NCI-H1417 treated with DMSO at 0.1 percent for 48 hours (cell line): ENCODE results near the gene FGF18.
"Not testable (repeated sequence)": the region's sequence is repeated elsewhere in the genome, so short reads cannot be mapped to it uniquely, and the experiment has no call there.

Source experiments
- DNase-seq: peaks from one replicate; lab custom pipeline; 2025; lab: John Stamatoyannopoulos, UW

Gene FGF18

GRCh38 chr5:171400169-171400568 lies 19.3 kb upstream of the FGF18 start:
- no peak for DNase-seq

GRCh38 chr5:171401167-171401947 lies 18.1 kb upstream of the FGF18 start:
- DNase-seq: no peak

DNA sequence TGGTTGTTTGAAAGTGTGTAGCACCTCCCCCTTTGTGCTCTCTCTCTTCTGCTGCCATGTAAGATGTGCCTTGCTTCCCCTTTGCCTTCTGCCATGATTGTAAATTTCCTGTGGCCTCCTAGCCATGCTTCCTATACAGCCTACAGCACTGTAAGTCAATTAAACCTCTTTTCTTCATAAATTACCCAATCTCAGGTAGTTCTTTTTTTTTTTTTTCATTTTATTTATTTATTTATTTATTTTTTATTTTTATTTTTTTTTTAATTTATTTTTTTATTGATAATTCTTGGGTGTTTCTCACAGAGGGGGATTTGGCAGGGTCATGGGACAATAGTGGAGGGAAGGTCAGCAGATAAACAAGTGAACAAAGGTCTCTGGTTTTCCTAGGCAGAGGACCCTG lies 16.7 kb upstream of the FGF18 start:
- not testable (repeated sequence) for DNase-seq

GRCh38 chr5:171405615-171406014 lies 13.8 kb upstream of the FGF18 start:
- DNase-seq: no peak

- no peak for DNase-seq
These were observed 12.2 kb upstream of the FGF18 start for GRCh38 chr5:171407234-171407633.

DNA sequence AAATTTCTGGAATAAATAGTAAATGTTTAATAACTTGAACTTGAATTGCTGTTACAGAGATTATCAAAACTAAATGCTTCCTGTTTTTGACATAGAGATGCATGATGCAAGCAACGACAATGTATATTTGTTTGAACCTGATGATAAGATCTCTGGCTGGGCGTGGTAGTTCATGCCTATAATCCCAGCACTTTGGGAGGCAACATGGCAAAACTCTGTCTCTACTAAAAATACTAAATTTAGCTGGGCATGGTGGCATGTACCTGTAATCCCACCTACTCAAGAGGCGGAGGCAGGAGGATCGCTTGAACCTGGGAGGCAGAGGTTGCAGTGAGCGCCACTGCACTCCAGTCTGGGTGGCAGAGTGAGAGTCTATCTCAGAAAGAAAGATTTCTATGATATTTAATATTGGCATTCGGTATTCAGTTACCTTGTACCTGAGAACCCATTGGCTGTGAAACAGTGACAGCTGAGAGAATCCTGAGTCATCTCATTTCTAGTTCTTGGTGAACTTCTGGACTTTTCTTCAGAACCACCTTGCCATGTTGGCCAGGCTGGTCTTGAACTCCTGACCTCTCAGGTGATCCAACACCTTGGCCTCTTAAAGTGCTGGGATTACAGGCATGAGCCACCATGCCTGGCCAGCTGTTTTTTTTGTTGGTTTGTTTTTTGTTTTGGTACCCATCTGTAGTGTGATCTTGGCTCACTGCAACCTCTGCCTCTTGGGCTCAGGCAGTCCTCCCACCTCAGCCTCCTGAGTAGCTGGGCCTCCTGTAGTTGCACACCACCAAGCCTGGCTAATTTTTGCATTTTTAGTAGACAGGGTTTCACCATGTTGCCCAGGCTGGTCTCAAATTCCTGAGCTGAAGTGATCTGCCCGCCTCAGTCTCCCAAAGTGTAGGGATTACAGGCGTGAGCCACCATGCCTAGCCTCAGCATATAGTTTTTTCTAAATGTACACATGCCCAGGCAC lies 10.0 kb upstream of the FGF18 start:
- DNase-seq: no peak

DNA sequence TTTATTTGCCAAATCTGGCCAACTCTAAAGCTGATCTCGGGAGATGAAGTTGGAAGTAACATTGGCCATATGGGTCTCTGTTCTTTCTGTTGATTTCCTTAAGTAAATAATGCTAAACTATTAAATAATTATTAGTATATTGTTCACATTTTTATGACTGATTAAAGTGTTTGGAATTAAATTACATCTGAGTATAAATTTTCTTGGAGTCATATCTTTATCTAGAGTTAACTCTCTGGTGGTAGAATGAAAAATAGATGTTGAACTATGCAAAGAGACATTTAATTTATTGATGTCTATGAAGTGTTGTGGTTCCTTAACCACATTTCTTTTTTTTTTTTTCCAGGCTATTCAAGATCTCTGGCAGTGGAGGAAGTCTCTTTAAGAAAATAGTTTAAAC lies 9.3 kb upstream of the FGF18 start:
- no peak for DNase-seq

DNA sequence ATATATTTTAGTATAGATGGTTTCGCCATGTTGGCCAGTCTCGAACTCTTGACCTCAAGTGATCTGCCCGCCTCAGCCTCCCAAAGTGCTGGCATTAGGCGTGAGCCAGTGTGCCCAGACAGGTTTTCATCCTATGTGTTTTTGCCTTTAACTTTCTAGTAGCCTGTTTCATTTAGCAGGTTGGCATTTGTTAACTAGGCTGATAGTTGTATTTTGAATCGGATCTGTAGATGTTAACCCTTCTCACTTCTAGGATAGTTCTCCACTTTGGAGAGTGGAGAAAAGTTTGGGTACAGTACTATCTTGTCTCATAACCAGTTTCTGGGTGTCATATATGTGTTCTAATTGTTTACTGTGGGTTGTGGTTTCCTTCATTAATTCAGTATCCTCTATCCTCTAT lies 7.3 kb upstream of the FGF18 start:
- no peak for DNase-seq

DNA sequence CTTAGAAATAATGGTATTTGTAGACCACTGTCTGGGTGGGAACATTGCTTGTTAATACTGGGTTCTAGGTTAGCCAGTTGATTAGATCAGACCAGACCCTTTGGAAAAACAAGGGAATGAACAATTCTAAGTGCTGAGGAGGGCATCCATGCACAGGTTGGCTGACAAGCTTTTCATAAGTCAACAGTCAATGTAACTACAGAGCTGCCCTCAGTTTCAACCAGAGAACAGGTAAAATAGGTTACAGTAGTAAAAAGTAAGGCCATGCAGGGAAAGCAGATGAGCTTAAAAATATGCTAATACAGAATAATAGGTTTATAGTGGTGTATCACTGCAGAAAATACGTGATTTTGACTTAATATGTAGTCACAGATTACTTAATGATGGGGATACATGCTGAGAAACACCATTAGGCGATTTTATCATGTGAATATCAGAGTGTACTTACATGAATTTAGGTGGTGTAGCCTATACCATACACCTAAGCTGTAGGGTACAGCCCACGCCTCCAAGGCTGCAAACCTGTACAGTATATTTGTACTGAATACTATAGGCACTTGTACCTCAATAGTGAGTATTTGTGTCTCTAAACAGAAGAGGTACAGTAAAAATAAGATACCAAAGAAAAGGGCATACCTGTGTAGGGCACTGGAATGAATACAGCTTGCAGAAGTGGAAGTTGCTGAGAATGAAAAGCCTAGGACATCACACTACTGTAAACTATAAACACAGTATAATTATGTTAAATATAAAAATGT lies 6.1 kb upstream of the FGF18 start:
- no peak for DNase-seq

DNA sequence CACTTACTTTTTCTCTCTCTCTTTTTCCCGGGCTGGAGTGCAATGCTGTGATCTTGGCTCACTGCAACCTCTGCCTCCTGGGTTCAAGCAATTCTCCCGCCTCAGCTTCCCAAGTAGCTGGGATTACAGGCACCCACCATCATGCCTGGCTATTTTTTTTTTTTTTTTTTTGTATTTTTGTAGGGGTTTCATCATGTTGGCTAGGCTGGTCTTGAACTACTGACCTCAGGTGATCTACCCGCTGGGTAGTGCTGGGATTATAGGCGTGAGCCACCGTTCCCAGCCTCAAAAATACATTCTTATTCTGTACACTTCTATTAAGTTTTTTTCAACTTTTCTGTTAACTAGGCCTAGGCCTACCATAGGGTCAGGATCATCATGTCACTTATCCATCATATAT lies 5.5 kb upstream of the FGF18 start:
- DNase-seq: not testable (repeated sequence)

DNA sequence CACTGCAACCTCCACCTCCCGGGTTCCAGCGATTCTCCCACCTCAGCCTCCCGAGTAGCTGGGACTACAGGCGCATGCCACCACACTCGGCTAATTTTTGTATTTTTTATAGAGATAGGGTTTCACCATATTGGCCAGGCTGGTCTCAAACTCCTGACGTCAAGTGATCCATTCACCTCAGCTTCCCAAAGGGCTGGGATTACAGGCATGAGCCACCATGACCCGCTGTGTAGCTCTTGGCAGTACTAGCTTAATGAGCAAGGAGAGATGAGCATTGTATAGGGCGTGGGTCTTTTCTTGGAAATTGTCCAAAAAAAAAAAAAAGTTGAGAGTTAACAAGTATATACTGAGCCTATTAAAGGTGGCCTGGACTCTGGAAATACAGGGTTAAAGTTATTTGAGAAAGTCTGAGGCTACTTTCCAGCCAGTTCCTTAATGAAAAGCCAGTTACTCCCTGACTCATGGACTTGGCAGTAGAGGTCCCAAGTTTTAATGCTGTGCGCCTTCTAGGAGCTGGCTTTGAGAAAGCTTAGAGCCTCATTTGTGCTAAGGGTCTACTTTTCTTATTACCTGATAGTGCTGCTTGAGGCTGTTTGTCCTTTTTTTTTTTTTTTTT lies 4.2 kb upstream of the FGF18 start:
- no peak for DNase-seq

- no peak for DNase-seq
These were observed 3.0 kb upstream of the FGF18 start for GRCh38 chr5:171416160-171417049.

DNA sequence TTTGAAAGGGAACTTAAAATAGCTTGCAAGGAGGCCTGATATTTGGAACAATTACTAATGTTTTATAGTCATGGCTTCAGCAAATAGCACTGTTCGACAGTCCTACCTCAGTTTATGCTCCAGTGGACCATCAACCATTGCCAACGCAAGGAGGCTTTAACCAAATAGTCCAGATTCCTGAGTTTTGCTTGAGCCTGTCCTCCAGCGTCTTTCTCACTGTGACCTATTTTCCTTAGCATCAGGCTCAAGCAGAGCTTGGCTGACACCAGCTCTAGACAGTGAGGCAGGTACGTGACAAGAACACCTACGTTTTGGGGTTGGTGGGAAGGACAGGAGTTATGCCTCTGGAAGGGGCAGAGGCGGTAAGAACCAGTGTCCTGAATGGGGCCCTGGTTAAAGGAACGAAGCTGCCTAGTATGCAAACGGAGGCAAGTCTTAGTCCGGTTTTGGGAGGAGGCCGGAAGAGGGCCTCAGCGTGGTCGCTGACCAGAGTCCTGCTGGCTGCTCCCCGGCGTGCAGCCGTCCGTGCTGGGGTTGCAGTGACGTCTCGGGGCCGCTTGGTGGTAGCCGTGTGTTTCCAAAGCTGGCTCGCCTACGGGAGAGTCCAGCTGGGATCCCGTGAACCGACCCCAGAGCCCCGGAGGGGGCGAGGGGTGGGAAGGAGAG lies 998 bp upstream of the FGF18 start:
- no peak for DNase-seq

GRCh38 chr5:171419688-171420430 lies 412 bp downstream of the FGF18 start:
- no peak for DNase-seq

DNA sequence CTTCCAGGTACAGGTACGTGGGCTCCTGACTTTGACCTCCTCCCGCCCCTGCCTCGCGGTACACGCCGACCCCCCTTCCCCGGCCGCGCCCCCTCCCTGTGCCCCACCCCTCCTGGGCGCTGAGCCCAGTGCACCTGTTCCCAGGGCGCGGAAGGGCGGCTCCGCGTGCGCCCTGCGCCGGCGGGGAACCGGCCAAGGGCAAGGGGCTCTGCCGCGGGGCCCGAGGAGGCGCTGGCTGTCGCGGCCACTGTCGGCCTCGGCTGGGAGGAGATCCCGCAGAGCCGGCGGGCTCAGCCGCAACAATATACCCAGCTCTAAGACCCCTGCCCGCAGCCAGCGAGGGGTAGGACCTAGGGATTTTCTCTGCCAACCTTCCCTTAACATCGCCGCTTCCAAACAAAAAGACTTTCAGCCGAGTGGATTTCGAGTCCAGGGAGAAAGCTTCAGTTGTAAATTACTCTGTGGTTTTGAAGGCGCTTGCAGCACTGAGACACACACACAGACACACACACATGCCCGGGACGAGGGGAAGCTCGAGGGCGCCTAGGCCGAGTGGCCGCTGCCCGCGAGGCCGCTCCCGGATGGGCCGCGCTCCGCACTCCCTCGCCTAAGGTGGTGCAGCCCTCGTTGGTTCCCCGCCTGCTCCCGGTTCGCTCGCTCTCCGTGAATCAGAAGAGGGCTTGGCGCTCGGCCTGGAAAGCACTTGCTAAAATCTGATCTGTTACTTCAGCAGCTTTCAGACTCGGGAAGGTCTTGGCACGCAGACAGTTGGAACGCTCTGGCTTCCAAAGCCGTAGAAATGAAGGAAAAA lies 1.2 kb downstream of the FGF18 start:
- DNase-seq: no peak

DNA sequence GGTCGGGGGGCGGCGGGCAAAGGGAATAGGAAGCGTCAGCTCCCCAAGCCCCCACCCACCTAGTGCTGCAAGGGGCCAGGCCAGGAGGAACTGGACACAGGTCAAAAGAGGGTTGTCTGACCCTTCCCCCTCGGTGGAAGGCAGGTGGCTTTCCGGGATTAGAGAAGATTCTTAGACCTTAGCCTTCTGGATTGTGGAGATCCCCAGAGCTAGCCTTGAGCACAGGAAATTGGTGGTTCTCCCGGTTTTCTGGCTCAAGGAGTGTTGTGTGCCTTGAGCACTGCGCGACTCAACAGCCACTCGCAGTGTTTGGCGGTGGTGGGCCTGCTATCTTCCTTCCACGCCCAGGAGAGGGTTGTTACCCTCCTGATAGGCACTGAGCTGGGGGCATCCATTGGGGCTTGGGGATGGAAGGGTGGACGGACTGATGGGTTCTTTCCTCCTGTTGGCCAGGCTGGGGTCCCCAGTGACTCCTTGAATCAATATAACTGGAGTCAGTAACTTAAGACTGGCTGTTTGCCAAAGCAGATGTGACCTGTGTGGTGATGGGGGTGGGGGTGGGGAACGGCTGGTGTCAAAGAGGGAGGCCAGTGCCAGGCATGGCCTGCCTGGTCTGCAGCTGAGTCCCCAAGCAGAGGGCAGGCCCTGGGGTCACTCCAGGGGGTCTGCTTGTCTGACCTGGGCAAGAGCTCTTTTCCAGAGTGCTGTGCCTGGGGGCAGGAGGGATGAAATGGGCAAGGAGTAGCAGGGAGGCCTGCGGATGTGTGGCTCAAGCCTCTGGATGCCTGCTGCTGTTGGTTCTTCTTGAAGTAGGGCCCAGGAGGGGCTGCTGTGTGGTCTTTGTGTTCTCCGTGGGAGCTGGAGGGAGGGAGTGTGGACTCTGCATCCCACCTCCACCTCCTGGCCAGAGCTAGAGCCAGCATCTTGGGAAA lies 2.1 kb downstream of the FGF18 start:
- no peak for DNase-seq

DNA sequence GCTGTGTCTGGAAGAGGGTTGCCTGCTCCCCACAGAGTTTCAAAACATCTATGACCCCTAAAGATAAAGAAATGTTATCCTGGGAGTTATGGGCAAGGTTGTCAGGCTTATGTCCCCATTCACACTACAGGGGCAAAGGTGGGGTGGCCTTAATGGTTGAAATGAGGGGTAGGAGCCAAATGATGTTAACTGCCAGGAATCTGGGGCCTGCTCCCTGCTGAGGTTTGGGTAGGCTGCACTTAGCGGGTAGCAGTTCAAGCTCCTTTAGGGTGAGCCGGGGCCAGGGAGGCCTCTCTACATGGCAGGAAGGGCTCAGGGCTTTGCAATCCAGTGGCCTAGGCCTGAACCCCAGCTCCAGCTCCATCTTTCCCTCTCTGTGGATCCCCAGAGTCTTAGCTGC lies 3.0 kb downstream of the FGF18 start:
- DNase-seq: no peak
